ENCODE measurements around the gene KATNA1.

DNA sequence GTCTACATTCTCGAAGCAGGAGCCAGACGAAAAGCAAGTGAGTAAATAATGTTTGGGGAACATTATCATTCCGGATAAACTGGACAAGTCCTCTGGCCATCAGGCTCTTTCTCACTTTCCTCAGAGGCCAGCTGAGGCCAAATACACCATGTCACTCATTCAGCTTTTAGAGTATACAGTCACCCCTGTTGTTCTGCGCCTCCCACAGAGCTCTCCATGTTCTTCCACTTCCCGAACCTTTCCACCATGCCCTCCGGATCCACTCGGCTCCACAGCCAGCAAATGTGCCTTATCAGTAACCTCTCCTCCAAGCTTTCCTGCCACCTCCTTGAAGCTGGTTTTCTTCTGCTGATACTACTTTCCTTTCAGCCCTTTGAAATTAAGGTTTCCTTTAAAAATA lies 37.7 kb upstream of the KATNA1 start:
- TF ChIP-seq, protein P1, sequence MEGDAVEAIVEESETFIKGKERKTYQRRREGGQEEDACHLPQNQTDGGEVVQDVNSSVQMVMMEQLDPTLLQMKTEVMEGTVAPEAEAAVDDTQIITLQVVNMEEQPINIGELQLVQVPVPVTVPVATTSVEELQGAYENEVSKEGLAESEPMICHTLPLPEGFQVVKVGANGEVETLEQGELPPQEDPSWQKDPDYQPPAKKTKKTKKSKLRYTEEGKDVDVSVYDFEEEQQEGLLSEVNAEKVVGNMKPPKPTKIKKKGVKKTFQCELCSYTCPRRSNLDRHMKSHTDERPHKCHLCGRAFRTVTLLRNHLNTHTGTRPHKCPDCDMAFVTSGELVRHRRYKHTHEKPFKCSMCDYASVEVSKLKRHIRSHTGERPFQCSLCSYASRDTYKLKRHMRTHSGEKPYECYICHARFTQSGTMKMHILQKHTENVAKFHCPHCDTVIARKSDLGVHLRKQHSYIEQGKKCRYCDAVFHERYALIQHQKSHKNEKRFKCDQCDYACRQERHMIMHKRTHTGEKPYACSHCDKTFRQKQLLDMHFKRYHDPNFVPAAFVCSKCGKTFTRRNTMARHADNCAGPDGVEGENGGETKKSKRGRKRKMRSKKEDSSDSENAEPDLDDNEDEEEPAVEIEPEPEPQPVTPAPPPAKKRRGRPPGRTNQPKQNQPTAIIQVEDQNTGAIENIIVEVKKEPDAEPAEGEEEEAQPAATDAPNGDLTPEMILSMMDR (IDR thresholded peaks at IDR 0.05; ENCODE audit: low read length), result no peak
- TF ChIP-seq EZH2phosphoT487 (IDR thresholded peaks at IDR 0.05; ENCODE audit: low read length) (no peak), EZH2 (optimal IDR thresholded peaks at IDR 0.05; ENCODE audit: low read depth, low read length) (no peak)
